ENCODE results near the gene SNN. TPM values are rescaled to one million over a fixed set of nuclear protein-coding genes. Genes with fewer than 3 reads are reported as not detected.

Gene SNN
- total RNA-seq, 1 experiment from 2014 or later = 13.0 TPM

- CTCF ChIA-PET = no interaction called here
- DNase-seq (ENCODE audit: low spot score) = no peak
Measured at GRCh38 chr16:11708421-11708820, 40.2 kb downstream of the SNN start.

GRCh38 chr16:11711662-11712061 lies 43.4 kb downstream of the SNN start:
- intact Hi-C loops (cut with micrococcal nuclease; ENCODE audit: unreplicated experiment) = no loop called here
- no peak overlapping the region for H3K27ac ChIP-seq (ENCODE audit: low read depth, low read length, poor library complexity, severe bottlenecking)
- TF ChIP-seq CTCF (conservative IDR thresholded peaks at IDR 0.05; ENCODE audit: low read depth, low read length) (no peak), EZH2 (IDR thresholded peaks at IDR 0.05; ENCODE audit: borderline replicate concordance, low read depth, low read length, poor library complexity, severe bottlenecking) (no peak)
- POLR2A ChIA-PET (ENCODE audit: low non-redundant PET) = no interaction called here
- no peaks in the 10 kb centered on the region for H3K27me3 ChIP-seq (replicated peaks; ENCODE audit: insufficient read depth, low read depth, low read length, poor library complexity)
- no peaks in the 10 kb centered on the region for H3K9me3 ChIP-seq (ENCODE audit: low read depth, low read length, poor library complexity, severe bottlenecking)
- no TSS peak for BruUV-seq (replicated peaks)
- CTCF ChIA-PET = no interaction called here
- H3K4me3 ChIP-seq (ENCODE audit: low read depth, low read length, poor library complexity, severe bottlenecking) = no peak overlapping the region
- H3K36me3 ChIP-seq (ENCODE audit: insufficient read depth, low read length, poor library complexity, severe bottlenecking) = peaks cover 4% of the 10 kb centered on the region
- H3K4me1 ChIP-seq (ENCODE audit: insufficient read depth, low read length, poor library complexity, severe bottlenecking) = peaks cover 5% of the 10 kb centered on the region
- no peak for DNase-seq (ENCODE audit: low spot score)

More at GRCh38 chr16:11708421-11708820, 40.2 kb downstream of the SNN start:
- POLR2A ChIA-PET (ENCODE audit: low non-redundant PET) = no interaction called here
- H3K4me1 ChIP-seq (ENCODE audit: insufficient read depth, low read length, poor library complexity, severe bottlenecking) = no peaks in the 10 kb centered on the region
- no peaks in the 10 kb centered on the region for H3K9me3 ChIP-seq (ENCODE audit: low read depth, low read length, poor library complexity, severe bottlenecking)
- no peaks in the 10 kb centered on the region for H3K27me3 ChIP-seq (replicated peaks; ENCODE audit: insufficient read depth, low read depth, low read length, poor library complexity)
- no peak for TF ChIP-seq CTCF (conservative IDR thresholded peaks at IDR 0.05; ENCODE audit: low read depth, low read length)
- no peak for TF ChIP-seq EZH2 (IDR thresholded peaks at IDR 0.05; ENCODE audit: borderline replicate concordance, low read depth, low read length, poor library complexity, severe bottlenecking)
- H3K4me3 ChIP-seq (ENCODE audit: low read depth, low read length, poor library complexity, severe bottlenecking) = no peak overlapping the region
- BruUV-seq (replicated peaks) = no TSS peak
- H3K27ac ChIP-seq (ENCODE audit: low read depth, low read length, poor library complexity, severe bottlenecking) = no peak overlapping the region
- no peaks in the 10 kb centered on the region for H3K36me3 ChIP-seq (ENCODE audit: insufficient read depth, low read length, poor library complexity, severe bottlenecking)
- intact Hi-C loops (cut with micrococcal nuclease; ENCODE audit: unreplicated experiment) = no loop called here

- no peak for TF ChIP-seq CTCF (conservative IDR thresholded peaks at IDR 0.05; ENCODE audit: low read depth, low read length)
- Histone ChIP-seq H3K4me3 (ENCODE audit: low read depth, low read length, poor library complexity, severe bottlenecking) (no peak overlapping the region), H3K4me1 (ENCODE audit: insufficient read depth, low read length, poor library complexity, severe bottlenecking) (peaks cover 5% of the 10 kb centered on the region), H3K27ac (ENCODE audit: low read depth, low read length, poor library complexity, severe bottlenecking) (no peak overlapping the region), H3K9me3 (ENCODE audit: low read depth, low read length, poor library complexity, severe bottlenecking) (no peaks in the 10 kb centered on the region), H3K27me3 (replicated peaks; ENCODE audit: insufficient read depth, low read depth, low read length, poor library complexity) (no peaks in the 10 kb centered on the region), H3K36me3 (ENCODE audit: insufficient read depth, low read length, poor library complexity, severe bottlenecking) (peaks cover 4% of the 10 kb centered on the region)
- ChIA-PET POLR2A (ENCODE audit: low non-redundant PET) (no interaction called here), CTCF (no interaction called here)
- intact Hi-C loops (cut with micrococcal nuclease; ENCODE audit: unreplicated experiment) = no loop called here
- BruUV-seq (replicated peaks) = no TSS peak
- no peak for DNase-seq (ENCODE audit: low spot score)
Measured at GRCh38 chr16:11712122-11712521, 43.9 kb downstream of the SNN start.

All from A673 (cell line).